Middle frontal gyrus (tissue), 1 donor: ENCODE data around the gene USP2.

ENCODE experiments used
- DNase-seq: peaks from one replicate; pipeline ENCODE4 v3.0.0-alpha.2; 2015; ENCODE audit warnings: low spot score; ENCODE audit errors: extremely low spot score

Gene USP2

DNA sequence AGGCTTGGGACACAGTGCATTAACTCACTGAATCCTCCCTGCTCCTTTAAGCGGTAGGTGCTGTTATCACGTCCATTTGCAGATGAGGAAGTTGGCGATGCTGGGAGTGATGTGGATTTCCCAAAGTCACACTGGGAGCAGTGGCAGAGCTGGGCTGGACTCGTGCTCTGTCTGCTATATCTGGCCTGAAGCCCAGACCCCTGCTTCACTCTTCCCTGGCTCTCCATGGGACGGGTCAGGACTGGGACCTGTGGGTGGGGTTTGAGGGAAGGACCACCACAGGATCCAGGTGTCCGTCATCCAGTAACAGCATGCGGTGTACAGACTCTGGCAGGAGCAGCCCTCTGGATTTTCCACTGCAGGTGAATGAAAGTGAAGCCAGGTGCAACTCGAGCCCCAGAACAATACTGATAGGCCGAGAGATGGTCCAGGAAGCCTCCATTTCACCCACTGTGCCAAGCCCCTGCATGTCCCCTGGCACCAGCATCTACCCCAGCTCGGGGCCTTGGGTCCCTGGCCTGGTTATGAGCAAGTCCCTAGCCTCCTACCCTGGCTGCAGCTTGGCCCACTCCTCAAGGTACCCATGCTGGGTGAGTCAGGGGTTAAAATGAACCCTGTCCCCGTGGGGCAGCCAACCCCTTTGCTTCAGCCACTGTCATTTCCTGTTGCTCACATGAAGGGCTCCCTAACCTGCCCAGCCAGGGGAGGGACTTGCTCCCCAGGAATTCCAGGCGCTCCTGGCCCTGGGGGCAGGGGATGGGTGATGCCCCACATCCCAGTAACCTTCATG is 4.2 kb downstream of the USP2 start:
- DNase-seq: no peak

DNA sequence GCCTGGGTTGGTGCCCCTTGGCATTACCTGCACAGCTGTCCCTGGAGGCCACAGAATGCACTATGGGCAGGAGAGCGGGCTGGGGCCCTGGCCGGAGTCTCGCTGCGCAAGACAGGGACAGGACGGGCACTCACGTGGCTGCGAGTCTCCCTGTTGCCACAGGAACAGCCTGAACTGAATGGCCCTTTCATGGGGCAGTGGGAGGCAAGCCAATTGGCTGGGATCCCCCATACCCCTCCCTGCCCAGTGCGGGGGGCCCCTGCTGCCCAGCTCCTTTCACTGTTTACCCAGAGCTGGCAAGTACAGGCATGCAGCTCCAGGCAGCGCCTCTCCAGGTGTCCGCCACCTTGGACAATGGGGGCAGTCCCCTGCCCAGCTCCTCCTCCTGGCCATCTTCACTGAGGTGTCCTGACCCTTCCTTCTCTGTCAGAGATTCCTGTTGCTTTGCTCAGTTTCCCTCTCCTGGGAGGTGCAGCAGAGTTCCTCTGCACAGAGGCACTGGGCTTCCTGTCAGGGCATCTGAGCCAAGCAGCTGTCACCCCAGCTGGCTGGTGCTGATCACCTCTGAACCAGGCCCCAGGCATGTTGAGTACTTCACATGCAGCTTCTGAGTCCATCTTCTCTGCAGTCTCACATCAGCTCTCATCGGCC is 5.2 kb downstream of the USP2 start:
- DNase-seq: no peak

DNA sequence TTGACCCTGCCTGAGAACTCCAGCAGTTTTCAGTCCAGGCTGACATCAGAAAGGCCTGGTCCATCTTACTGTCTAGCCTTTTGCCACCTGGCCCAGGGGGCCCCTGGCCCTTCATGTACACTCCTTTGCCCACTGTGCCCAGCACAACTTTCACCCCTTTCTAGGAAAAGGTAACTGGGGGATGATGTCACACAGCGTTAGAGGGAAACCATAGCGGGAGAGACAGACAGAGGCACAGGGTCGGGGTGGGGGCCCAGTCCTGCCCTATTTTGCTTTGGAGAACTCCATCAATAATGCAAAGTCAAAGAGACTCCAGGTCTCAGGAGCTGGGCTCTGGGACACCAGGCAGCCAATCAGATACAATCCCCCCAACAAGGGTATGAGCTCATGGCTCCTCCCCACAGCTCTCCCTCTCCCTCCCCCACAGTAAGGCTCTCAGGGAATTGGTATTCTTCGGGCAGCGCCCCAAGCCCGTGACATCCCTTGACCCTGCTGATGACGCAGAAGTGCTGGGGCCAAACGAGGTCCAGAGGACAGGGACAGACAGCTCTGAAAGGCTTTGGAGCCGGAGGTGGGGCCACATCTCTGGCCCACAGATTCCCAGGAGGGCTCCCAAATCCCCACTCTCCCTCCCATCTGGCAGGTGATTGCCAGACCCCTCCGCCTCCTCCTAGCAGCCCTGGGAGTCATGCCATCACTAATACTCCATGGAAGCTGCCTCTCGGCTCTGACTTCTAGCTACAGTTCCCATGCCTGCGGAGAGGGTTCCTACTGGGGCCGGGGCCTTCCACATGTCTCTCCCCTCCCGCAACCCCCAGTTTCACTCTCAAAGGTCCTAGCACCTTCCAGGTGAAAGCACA is 5.9 kb downstream of the USP2 start:
- DNase-seq: no peak

DNA sequence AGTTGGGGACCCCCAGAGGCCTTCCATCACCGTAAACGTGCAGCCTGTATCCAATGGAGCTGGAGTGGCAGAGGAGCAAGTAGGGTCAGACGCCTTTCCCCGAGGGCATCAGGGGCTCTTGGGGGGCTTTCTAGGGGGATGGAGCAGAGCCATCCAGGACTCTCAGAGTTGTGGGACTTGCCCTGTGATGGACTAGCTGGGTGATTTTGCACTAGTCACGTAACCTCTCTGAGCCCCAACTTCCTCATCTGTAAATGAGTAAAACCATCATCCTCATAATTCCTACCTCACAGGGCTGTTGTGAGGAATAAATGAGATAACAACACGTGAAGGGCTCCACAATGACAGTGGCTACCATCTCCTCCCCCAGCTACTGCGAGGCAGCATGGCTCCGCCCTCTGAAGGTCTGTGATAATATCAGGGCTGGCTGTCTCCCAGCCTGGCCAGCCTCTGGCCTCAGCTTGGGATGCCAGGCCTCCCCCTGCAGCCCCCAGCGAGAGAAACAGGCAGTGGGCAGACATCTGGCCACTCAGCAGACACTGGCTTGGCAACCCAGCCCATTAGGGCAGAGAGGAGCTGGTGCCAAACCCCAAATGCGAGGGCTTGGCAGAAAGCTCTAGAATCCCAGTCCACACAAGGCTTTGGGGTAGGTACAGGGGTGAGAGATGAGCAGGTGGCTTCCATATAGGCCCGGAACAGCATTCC is 6.7 kb downstream of the USP2 start:
- DNase-seq: no peak

DNA sequence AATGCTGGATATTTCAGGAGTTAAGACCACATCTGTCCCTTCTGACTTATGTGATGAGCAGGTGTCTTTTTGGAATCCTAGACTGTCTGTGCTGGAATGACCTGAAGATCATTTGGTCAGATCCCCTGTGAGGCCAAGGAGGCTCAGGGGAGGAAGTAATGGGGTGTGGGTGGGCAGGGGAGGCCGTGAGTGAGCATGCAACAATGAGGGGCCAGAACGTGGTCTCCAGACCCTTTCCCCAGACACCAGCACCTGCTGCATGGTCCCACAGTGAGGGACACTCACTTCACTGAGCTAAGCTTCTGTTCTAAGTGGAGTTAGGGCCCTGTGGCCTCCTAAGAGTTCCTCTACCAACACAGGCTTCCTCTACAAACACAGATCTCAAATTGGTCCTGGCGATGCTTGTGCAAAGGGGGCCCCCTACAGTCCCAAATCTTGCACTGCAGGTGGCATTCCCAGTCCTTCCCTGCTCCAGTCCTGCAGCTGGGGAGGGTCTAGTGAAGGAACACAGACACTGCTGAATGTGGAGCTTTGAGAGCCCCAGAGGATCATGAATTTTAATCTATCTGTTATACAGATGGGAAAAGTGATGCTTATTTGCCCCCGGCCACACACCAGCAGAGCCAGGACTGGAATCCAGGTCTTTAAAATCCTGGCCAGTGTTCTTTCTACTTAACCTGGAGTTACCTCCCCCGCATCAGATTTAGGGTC is 7.4 kb downstream of the USP2 start:
- DNase-seq: no peak

DNA sequence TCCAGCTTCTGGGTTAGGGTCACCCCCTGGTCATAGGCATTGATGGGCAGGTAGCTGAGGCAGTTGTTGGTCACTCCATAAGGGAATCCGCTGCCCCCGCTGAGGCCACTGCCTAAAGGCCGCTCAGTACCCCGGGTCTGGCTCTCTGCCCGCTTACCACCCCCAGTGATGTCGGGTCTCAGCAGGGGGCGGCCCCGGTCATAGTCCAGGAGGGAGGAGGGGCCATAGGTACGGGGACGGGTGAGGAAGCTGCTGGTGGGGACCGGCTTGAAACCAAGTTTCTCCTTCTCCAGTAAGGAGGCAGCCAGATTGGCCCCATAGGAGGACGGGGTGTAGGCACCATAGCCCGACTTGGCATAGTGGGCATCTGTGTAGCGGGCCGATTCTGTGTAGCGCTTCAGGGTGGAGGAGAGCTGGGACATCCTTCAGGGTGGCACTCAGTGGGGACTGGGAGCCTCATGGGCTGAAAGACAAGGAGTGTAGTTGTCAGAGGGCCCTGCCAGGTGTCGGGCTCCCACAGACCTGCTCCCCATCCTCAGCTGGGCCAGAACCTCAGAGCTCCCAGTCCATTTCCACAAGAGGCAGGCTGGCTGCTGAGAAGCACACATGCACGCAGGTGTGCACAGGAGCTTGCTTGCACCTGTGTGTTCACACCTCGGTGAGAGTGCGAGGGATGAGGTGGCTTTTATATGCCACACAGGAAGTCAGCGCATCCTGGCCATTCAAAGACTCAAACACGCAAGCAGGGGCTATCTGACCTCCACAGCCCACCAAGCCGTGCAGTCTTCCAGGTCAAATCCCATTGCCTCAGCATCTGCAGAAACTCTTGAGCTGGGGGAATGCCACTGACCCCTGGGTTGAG is 8.2 kb downstream of the USP2 start:
- no peak for DNase-seq

DNA sequence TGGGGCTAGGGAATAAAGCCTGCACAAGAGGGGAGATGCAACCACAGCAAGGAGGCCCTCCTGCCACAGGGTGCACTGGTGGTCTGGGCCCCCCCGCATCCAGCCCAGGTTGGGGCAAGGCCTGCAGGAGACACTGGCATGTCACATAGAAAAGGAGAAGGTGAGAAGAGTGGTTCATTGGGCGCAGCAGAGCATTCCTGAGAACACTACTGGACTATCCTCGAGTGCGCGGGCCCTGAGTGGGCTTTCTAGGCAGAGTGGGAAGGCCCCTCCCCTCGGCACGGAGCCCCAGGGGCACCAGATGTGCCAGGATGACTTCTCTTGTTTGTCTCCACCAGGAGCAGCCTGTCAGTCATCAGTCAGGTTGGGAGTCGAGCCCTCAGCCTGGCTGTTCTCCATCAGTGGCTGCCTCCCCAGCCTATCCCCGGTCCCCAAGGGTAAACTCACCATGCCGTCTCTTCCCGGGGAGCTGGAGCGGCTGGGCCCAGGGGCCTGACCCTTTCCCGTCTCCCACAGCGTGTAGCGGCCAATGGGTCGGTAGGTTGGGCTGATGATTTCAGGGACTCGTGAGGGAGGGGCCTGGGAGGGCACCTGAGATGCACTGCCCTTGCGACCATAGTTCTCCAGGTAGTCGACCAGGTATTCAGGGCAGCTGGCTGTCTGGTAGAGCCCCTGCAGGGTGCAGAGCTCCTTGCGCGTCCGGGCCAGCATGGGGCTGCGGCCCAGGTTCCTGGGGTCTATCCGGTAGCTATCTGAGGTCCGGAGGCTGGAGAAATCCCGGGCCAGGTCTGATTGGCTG is 9.0 kb downstream of the USP2 start:
- DNase-seq: no peak

DNA sequence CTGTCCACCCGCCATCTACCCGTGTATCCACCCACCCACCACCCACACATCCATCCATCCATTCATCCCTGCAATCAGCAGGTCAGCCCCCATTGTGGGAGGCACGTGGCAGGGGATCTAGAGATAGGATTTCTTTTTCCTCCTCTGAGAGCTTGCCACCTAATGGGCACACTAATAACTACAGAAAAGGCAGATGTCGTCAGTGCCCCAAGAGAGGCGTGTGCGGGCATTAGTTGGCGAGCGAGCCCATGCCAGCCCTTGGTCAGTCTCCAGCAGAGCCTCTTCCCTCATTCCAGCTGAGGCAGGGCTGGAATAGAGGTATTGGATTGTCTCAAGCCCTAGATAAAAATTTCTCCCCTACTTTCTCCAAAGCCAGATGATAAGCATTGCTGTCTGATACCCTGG is 9.7 kb downstream of the USP2 start:
- DNase-seq: no peak

DNA sequence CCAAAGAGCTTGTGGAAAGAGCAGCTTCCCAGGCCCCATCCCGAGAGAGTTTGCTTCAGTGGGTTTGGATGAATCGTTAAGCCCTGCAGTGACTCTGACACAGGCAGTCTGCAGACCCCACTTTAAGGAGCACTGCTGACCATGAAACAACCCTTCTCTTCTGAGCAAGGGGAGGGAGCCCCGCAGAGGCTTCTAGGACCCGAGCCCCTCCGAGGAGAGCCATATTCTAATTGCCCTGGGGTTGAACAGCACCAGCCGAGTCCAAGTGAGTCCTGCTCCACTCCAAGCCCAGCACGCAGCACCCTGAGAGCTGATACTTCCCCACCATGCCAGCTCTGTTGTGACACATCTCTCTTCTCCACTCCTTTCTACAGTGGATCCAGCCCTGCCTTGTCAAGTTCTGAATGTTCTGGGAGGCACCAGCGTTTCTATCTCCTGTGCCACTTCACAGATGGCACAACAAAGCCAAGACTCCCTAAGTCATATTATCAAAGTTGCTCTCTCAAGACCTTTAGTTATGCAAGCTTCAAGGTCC is 10.4 kb downstream of the USP2 start:
- no peak for DNase-seq

DNA sequence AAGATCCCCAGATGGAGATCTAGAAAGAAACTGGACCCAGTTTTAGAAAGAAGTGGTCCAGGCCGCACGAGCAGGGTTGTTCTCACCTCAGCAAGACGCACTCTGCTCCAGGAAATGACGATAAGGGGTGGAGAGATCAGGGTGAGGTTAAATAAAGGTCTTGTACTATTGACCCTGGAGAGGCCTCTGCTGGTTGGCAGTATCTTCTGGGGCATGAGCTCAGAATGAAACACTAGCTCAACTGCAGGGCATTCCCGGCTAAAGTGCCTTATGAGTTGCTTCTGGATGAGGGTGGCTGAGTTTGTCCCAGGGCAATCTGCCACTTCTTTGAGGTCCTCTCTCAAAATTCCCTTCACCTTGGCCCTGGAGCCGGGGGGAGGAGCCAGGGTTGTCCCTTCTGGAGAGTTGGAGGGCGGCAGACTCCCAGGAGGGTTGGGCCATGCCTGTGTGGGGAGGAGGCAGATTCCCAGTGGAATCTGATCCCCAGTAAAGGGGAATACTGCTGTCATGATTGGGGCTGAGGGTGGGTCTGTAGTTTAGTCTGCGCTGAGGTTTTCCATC is 10.9 kb downstream of the USP2 start:
- DNase-seq: no peak

DNA sequence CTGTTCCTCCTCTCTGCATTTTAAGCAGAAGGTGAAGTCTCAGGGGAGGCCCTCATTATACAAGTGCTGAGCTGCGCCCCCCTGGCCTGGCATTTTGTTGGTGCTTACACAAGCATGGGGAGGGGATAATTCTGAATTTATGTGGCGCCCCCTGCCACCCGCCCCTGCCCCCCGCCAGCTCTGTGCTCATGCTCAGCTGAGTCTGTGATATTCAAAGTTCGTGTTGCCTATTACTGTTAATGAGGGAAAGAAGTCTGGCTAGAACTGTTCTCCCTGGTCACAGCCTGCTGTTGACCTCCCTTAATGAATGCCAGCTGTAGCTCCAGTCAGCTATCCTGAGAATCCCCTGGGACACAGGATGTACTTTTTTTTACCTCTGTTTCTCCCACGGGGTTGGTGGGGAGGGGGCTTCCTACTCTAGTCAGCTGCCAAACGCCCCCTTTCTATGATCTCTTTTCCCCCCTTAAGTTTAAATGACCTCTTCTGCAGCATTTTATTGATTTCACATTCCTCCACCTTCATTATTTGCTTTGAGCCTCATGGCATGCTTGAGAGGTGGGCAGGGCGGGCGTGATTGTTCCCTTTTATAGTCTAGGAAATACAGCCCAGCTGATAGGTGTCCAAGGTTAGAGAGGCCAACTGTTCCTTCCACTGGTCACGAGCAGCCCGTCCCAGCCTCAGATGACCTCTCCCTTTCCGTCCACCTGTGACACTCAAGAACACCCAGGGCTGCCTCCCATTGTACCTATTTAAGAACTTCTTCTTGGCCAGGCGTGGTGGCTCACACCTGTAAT is 12.2 kb downstream of the USP2 start:
- no peak for DNase-seq

DNA sequence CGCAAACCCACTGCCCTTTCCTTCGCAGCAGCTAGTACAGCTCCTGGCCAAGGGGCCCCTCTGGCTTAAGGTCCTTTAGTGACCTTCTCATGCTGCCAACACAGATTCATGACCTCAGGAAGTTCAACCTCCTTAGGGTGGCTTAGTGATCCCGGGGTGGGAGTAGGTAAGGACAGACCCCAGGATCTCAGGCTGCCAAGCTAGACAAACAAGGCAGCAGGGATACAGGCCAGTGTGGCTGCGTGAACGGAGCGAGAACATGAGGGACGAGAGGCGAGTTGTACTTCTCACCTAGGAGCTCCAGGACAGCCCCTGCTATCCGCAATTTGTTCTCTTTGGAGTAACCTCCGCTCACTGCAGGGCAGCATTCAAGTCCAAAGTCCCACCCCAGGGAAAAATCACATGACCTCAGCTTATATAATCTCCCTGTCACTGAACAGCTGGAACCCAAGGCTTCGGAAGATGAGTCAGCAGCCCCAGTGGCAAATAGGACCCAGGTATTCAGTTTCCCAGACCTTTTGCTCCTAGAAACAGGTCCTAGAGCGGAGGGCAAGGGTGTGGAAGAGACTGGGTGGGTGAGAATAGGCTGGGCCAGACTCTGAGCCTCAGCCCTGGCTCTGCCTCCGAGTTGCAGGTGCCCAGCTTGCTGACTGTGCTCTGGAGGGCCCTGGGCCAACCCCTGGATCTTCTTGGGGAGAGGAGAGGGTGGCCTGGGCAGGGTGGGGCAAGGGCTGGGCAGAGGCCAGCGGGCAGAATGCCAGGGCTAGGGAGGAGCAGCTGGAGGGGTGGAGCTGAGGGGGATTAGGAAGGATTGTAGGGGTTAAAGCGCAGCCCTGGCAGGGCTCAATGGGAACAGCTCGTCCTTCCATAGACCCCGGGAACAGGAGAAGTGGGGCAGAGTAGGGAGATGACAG is 13.1 kb downstream of the USP2 start:
- DNase-seq: no peak

DNA sequence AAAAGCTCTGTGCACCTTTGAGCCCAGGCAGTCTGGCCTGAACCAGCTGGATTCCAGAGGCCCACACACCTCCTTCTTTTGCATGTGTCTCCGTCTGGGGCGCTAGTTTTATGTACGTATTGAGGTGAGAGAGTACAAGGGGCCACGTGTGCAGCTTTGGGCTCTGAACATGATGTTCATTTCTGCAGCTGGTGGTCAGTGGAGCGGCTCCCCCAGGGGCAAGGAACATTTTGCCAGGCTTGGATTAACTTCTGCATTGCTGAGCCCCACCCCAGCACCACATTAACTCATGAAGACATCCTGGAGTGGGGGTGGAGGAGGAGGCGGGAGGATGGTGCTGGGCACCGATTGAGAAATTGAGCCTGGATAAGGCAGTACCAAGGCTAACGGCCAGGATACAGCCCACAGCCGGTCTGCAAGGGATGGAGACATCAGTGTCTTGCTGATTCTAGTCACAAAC is 13.8 kb downstream of the USP2 start:
- no peak for DNase-seq

DNA sequence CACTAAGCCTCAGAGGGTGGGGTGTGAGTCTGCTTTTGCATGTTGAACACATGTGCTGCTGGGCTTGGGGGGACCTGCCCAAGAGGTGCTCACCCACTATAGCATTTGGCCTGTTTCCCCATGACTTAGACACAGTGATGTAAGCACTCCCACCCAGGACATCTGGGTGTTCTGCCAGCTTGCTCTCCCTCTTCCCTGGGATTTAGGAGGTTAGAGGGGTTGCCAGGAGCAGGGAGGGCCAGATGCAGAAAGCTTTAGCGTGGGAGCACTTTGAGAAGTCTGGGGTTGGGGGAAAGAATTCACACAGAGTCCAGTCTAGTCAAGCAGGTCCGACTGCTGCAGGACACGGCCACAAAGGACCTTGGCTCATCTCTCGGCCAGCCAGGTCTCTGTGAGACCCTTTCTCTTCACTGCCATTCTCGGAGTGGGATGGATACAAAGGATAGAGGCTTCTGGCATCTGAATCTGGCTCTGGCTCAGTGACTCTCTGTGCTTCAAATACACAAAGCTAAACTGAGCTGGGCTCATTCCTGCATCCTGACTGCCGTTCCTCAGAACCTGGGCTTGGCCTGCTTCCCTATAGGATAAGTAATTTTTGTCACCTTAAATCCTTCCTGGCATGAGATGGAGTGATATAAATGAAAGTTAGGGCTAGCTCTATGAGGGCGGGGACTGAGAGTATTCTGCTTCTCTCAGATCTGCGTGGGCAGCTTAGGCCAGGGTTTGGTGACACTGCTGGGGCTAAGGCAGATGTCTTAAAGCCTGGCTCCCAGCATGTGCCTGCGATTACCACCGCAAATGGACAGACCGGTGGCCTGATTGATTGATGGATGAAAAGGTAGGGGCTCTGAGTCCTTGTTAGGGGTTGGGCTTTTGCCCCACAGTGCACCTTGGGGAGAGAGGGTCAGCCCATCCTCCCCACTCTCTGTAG is 14.5 kb downstream of the USP2 start:
- no peak for DNase-seq

DNA sequence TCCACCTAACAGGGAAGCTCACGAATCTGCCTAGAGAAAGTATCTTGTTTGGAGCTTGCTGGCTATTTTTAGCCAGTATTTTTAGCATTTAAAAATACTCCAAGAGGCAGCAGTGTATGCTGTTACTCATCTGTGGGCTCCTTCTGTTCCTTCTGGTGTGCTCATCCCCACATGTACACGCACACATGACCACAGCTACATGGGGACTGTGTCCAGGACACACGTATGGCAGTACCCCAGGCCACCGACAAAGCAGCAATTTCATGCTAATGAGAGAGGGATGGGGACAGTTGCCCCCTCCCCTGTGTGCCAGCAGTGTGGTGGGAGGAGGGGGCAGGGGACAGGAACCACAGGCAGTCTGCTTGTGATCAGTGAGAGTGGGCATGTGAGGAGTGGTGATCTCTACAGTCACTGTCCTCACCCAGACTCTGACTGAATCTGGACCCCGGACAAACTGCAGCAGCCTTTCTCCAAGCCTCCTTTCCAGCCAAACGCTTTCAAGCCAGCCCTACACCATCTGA is 16.4 kb downstream of the USP2 start:
- no peak for DNase-seq
